HL-60 (cell line): ENCODE results near the gene ARHGAP26.

Experiments used
- DNase-seq, 2 experiments: peaks; one replicate each; pipeline ENCODE4 v3.0.0-alpha.2; 2010 to 2020; ENCODE audit warnings: low read depth in 1 of 2, low spot score in 1 of 2
- H3K27ac ChIP-seq: fragments of 250-450 bp; sonication (Bioruptor Pico); replicated peaks from 2 replicates; pipeline ENCODE4 v1.5.1; 2020; ENCODE audit warnings: mild to moderate bottlenecking, moderate library complexity
- H3K27me3 ChIP-seq: fragments of 250-450 bp; sonication (Bioruptor Pico); 2 replicates; pipeline ENCODE4 v1.5.1; 2021; ENCODE audit warnings: mild to moderate bottlenecking, moderate library complexity; ENCODE audit not compliant: insufficient read depth, poor library complexity, severe bottlenecking
- H3K4me3 ChIP-seq: replicated peaks from 2 replicates; pipeline ENCODE4 v1.5.1; 2011; ENCODE audit warnings: mild to moderate bottlenecking, control low read depth, low read length; ENCODE audit not compliant: insufficient read depth
- GABPA ChIP-seq: IDR thresholded peaks from 2 replicates; pipeline ENCODE4 v1.6.1; 2012; ENCODE audit warnings: low read depth
- POLR2AphosphoS5 ChIP-seq: IDR thresholded peaks from 2 replicates; pipeline ENCODE4 v1.6.1; 2012; ENCODE audit warnings: low read depth
- SPI1 ChIP-seq: IDR thresholded peaks from 2 replicates; pipeline ENCODE4 v1.6.1; 2012; ENCODE audit warnings: low read depth, mild to moderate bottlenecking, borderline replicate concordance
- TF ChIP-seq, protein P1 (sequence below): IDR thresholded peaks from 2 replicates; pipeline ENCODE4 v1.6.1; 2012; ENCODE audit warnings: low read depth; ENCODE audit not compliant: insufficient replicate concordance
- TF ChIP-seq, protein P2 (sequence below): IDR thresholded peaks from one replicate; pipeline ENCODE4 v1.5.1; 2011; ENCODE audit warnings: low read length, control low read depth, inconsistent platforms; ENCODE audit not compliant: insufficient read depth

The ARHGAP26 gene

DNA sequence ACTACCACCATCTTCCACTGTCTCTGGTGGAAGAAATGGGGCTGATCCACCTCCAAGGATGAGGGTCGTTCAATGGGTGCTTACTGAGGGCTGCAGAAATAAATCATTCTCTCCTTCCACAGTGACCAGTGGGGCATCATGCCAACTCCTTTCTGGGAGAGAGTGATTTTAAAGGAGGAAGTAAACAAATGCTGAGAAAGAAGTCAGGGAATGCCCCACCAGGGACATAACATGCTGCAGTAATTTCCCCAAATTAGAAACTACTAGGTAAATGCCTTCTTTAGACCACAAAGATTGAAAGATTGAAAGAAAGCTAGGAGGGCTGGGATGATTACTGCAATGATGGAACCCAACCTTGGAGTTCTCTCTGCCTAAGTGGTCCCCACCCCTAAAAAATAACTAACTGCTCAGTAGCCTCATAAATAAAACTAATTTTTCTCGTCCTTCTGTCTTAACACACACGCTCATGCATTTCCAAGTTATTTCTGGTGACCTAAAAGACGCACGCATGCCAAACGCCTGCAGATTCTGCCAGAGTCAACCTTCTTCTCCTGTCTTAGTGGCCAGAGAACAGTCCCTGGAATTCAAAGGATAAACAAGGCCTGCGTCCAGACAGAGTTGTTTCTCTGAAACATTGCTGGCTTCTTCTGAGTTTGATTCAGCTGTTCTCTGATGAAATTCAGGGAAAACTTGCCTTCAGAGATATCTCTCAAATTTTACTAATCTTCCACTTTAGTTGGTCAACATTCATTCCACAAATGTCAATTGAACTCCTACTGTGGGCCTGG, 383.3 kb downstream of the ARHGAP26 start:
- no peak for DNase-seq
- H3K4me3 ChIP-seq, result no peak overlapping the region
- no peak overlapping the region for H3K27ac ChIP-seq
- H3K27me3 ChIP-seq, result no peaks in the 10 kb centered on the region
- TF ChIP-seq, protein P1, sequence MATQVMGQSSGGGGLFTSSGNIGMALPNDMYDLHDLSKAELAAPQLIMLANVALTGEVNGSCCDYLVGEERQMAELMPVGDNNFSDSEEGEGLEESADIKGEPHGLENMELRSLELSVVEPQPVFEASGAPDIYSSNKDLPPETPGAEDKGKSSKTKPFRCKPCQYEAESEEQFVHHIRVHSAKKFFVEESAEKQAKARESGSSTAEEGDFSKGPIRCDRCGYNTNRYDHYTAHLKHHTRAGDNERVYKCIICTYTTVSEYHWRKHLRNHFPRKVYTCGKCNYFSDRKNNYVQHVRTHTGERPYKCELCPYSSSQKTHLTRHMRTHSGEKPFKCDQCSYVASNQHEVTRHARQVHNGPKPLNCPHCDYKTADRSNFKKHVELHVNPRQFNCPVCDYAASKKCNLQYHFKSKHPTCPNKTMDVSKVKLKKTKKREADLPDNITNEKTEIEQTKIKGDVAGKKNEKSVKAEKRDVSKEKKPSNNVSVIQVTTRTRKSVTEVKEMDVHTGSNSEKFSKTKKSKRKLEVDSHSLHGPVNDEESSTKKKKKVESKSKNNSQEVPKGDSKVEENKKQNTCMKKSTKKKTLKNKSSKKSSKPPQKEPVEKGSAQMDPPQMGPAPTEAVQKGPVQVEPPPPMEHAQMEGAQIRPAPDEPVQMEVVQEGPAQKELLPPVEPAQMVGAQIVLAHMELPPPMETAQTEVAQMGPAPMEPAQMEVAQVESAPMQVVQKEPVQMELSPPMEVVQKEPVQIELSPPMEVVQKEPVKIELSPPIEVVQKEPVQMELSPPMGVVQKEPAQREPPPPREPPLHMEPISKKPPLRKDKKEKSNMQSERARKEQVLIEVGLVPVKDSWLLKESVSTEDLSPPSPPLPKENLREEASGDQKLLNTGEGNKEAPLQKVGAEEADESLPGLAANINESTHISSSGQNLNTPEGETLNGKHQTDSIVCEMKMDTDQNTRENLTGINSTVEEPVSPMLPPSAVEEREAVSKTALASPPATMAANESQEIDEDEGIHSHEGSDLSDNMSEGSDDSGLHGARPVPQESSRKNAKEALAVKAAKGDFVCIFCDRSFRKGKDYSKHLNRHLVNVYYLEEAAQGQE, result no peak
- TF ChIP-seq SPI1 (no peak), POLR2AphosphoS5 (no peak), GABPA (no peak)
- TF ChIP-seq, protein P2, sequence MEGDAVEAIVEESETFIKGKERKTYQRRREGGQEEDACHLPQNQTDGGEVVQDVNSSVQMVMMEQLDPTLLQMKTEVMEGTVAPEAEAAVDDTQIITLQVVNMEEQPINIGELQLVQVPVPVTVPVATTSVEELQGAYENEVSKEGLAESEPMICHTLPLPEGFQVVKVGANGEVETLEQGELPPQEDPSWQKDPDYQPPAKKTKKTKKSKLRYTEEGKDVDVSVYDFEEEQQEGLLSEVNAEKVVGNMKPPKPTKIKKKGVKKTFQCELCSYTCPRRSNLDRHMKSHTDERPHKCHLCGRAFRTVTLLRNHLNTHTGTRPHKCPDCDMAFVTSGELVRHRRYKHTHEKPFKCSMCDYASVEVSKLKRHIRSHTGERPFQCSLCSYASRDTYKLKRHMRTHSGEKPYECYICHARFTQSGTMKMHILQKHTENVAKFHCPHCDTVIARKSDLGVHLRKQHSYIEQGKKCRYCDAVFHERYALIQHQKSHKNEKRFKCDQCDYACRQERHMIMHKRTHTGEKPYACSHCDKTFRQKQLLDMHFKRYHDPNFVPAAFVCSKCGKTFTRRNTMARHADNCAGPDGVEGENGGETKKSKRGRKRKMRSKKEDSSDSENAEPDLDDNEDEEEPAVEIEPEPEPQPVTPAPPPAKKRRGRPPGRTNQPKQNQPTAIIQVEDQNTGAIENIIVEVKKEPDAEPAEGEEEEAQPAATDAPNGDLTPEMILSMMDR, result no peak

DNA sequence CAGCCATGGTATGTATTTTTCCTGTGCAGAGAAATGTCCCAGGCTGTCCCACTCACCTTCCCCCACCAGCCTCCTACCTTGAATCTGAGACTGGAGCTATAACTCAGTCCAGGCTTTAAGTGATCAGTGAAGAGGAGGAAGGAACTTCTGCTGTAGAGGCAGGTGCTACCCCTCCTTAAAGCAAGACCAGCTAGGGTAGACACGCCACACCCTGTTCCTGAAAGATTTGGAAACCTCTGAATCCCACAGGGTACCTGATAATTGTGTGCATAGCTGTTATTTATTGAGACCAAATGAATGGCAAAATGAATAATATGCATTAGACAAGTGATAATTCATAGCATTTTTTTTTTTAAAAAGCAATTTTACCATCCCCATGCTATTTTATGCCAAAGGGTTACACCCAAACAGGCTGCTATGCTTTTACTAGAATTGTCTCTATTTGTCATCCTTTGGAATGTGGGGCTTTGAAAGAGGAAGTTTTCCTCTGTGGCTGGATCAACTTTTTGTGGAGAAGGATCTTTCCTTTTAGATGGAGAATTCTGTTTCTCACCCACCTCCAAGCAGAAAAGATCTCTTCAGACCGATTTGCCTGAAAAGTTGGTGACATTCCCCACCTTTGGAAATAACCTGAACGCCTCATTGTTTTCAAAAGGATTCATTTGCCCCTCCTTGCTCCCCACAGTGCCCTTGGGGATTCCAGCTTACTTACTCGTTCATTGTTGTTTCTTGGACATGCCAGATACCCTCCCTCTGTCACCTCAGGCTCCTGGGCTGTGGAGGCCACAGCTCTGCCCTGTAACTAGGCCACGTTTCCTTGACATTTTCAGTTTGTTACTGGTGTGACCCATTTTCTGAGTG, 384.6 kb downstream of the ARHGAP26 start:
- DNase-seq, result no peak
- Histone ChIP-seq H3K27me3 (no peaks in the 10 kb centered on the region), H3K27ac (no peak overlapping the region)

DNA sequence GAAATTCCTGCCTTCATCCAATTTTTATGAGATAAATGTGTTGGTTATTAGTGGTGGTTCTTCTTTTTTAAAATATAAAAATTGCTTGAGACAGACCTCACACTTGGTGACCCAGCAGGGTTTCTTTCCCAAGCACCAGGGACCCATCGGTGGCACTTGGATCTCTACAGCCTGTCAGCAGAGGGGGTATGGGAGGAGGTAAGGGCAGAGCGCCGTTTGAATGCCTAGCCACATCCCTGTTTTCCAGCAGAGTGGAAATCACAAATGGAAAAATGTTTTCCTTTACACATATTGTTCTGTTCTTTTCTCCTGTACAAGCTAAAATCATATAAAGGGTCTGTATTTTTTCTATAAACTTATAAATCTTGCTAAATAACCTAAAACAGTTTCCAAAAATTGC, 385.3 kb downstream of the ARHGAP26 start:
- DNase-seq, result no peak
- TF ChIP-seq, protein P2, result no peak
- no peak for TF ChIP-seq SPI1
- no peak for TF ChIP-seq POLR2AphosphoS5
- no peak for TF ChIP-seq GABPA
- TF ChIP-seq, protein P1, result no peak
- Histone ChIP-seq H3K27ac (no peak overlapping the region), H3K4me3 (no peak overlapping the region), H3K27me3 (no peaks in the 10 kb centered on the region)

More for the DNA sequence above, 384.6 kb downstream of the ARHGAP26 start:
- TF ChIP-seq, protein P2, result no peak
- TF ChIP-seq POLR2AphosphoS5 (no peak), GABPA (no peak), SPI1 (no peak)
- H3K4me3 ChIP-seq, result no peak overlapping the region
